Ishikawa (cell line): ENCODE measurements around the gene GPATCH1.

Experiments
- CEBPB ChIP-seq: IDR thresholded peaks from 2 replicates; pipeline ENCODE4 v1.6.1; 2012
- EGR1 ChIP-seq: IDR thresholded peaks from 2 replicates; pipeline ENCODE4 v1.6.1; 2012
- EP300 ChIP-seq: IDR thresholded peaks from 2 replicates; pipeline ENCODE4 v1.6.1; 2012; ENCODE audit warnings: borderline replicate concordance
- RAD21 ChIP-seq: IDR thresholded peaks from 2 replicates; pipeline ENCODE4 v1.6.1; 2012; ENCODE audit warnings: low read depth
- TCF12 ChIP-seq: IDR thresholded peaks from 2 replicates; pipeline ENCODE4 v1.6.1; 2012; ENCODE audit warnings: low read depth
- TEAD4 ChIP-seq: IDR thresholded peaks from 2 replicates; pipeline ENCODE4 v1.6.1; 2012
- YY1 ChIP-seq: IDR thresholded peaks from 2 replicates; pipeline ENCODE4 v1.6.1; 2012; ENCODE audit warnings: low read depth
- TF ChIP-seq, protein P1 (sequence below): IDR thresholded peaks from 2 replicates; pipeline ENCODE4 v1.6.1; 2012
- TF ChIP-seq, protein P2 (sequence below): IDR thresholded peaks from 2 replicates; pipeline ENCODE4 v1.6.1; 2012; ENCODE audit warnings: low read depth, mild to moderate bottlenecking
- TF ChIP-seq, protein P3 (sequence below): IDR thresholded peaks from 2 replicates; pipeline ENCODE4 v1.6.1; 2012

DNA sequence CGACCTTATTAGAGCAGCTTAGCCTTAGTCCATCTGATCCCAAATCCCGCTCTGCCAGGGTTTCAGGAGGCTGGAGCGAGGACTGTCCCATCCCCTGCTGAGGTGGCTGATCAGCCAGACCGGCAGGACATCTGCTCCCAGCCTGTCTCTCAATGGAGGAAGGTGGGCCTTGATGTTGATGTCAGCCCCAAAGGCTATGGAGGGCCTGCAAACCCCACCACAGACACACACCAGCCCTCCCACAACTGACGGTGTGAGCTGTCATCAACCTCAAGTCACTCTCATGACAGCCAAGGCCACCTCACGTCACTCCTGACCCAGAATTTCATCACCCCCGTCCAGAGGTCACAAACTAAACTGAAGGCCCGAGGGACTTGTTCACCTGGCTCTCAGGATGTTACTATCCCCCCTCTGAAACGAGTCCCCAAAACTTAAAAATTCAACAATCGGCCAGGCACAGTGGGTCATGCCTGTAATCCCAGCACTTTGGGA, 41.8 kb upstream of the GPATCH1 start:
- TF ChIP-seq, protein P1, sequence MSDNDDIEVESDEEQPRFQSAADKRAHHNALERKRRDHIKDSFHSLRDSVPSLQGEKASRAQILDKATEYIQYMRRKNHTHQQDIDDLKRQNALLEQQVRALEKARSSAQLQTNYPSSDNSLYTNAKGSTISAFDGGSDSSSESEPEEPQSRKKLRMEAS, result no peak
- no peak for TF ChIP-seq EGR1
- no peak for TF ChIP-seq TEAD4
- no peak for TF ChIP-seq YY1
- TF ChIP-seq EP300, result no peak
- TF ChIP-seq CEBPB, result no peak
- TF ChIP-seq RAD21, result no peak
- TF ChIP-seq, protein P2, sequence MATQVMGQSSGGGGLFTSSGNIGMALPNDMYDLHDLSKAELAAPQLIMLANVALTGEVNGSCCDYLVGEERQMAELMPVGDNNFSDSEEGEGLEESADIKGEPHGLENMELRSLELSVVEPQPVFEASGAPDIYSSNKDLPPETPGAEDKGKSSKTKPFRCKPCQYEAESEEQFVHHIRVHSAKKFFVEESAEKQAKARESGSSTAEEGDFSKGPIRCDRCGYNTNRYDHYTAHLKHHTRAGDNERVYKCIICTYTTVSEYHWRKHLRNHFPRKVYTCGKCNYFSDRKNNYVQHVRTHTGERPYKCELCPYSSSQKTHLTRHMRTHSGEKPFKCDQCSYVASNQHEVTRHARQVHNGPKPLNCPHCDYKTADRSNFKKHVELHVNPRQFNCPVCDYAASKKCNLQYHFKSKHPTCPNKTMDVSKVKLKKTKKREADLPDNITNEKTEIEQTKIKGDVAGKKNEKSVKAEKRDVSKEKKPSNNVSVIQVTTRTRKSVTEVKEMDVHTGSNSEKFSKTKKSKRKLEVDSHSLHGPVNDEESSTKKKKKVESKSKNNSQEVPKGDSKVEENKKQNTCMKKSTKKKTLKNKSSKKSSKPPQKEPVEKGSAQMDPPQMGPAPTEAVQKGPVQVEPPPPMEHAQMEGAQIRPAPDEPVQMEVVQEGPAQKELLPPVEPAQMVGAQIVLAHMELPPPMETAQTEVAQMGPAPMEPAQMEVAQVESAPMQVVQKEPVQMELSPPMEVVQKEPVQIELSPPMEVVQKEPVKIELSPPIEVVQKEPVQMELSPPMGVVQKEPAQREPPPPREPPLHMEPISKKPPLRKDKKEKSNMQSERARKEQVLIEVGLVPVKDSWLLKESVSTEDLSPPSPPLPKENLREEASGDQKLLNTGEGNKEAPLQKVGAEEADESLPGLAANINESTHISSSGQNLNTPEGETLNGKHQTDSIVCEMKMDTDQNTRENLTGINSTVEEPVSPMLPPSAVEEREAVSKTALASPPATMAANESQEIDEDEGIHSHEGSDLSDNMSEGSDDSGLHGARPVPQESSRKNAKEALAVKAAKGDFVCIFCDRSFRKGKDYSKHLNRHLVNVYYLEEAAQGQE, result no peak
- no peak for TF ChIP-seq TCF12
- TF ChIP-seq, protein P3, sequence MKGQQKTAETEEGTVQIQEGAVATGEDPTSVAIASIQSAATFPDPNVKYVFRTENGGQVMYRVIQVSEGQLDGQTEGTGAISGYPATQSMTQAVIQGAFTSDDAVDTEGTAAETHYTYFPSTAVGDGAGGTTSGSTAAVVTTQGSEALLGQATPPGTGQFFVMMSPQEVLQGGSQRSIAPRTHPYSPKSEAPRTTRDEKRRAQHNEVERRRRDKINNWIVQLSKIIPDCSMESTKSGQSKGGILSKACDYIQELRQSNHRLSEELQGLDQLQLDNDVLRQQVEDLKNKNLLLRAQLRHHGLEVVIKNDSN, result no peak
